SK-N-SH treated with all-trans-retinoic acid at 6 μM for 48 hours (cell line): Measurements from ENCODE around the gene OGN.

Source experiments
- ATAC-seq: fragments of 200-7000 bp; cut with Tn5 transposase; 3 replicates; pipeline ENCODE4 v1.9.1; 2020; ENCODE audit warnings: mild to moderate bottlenecking, moderate library complexity
- CSDC2 ChIP-seq: fragments of 250-450 bp; sonication (Bioruptor Pico); IDR thresholded peaks from 2 replicates; pipeline ENCODE4 v1.5.0; 2020; ENCODE audit warnings: mild to moderate bottlenecking, moderate library complexity
- CSRNP3 ChIP-seq: fragments of 250-450 bp; sonication (Bioruptor Pico); IDR thresholded peaks from 2 replicates; pipeline ENCODE4 v1.5.1; 2021; ENCODE audit warnings: mild to moderate bottlenecking, moderate library complexity
- ESRRG ChIP-seq: fragments of 250-450 bp; sonication (Bioruptor Pico); IDR thresholded peaks from 2 replicates; pipeline ENCODE4 v1.6.1; 2021; ENCODE audit warnings: mild to moderate bottlenecking
- GLIS3 ChIP-seq: fragments of 250-450 bp; sonication (Bioruptor Pico); IDR thresholded peaks from 2 replicates; pipeline ENCODE4 v1.5.0; 2020; ENCODE audit warnings: mild to moderate bottlenecking, moderate library complexity
- ISL1 ChIP-seq: fragments of 250-450 bp; sonication (Bioruptor Pico); IDR thresholded peaks from 2 replicates; pipeline ENCODE4 v2.1.2; 2022; ENCODE audit warnings: mild to moderate bottlenecking, moderate library complexity
- OSR1 ChIP-seq: fragments of 250-450 bp; sonication (Bioruptor Pico); IDR thresholded peaks from 2 replicates; pipeline ENCODE4 v1.8.0; 2022; ENCODE audit warnings: moderate library complexity, mild to moderate bottlenecking, inconsistent platforms
- PATZ1 ChIP-seq: fragments of 250-450 bp; sonication (Bioruptor Pico); IDR thresholded peaks from 2 replicates; pipeline ENCODE4 v1.8.0; 2020; ENCODE audit warnings: mild to moderate bottlenecking, moderate library complexity, borderline replicate concordance
- PPARA ChIP-seq: fragments of 250-450 bp; sonication (Bioruptor Pico); IDR thresholded peaks from 2 replicates; pipeline ENCODE4 v1.5.0; 2020; ENCODE audit warnings: mild to moderate bottlenecking, borderline replicate concordance
- TCF4 ChIP-seq: fragments of 250-450 bp; sonication (Bioruptor Pico); IDR thresholded peaks from 2 replicates; pipeline ENCODE4 v1.8.0; 2021; ENCODE audit warnings: mild to moderate bottlenecking, moderate library complexity, borderline replicate concordance
- TOX ChIP-seq: fragments of 250-450 bp; sonication (Bioruptor Pico); IDR thresholded peaks from 2 replicates; pipeline ENCODE4 v1.8.0; 2021; ENCODE audit warnings: mild to moderate bottlenecking, moderate library complexity, borderline replicate concordance
- TSHZ2 ChIP-seq: fragments of 250-450 bp; sonication (Bioruptor Pico); IDR thresholded peaks from 2 replicates; pipeline ENCODE4 v1.5.0; 2020; ENCODE audit warnings: mild to moderate bottlenecking, moderate library complexity
- ZC3H10 ChIP-seq: fragments of 250-450 bp; sonication (Bioruptor Pico); IDR thresholded peaks from 2 replicates; pipeline ENCODE4 v1.5.1; 2021; ENCODE audit warnings: mild to moderate bottlenecking, moderate library complexity
- ZFP3 ChIP-seq: fragments of 250-450 bp; sonication (Bioruptor Pico); IDR thresholded peaks from 2 replicates; pipeline ENCODE4 v1.5.0; 2020; ENCODE audit warnings: mild to moderate bottlenecking, moderate library complexity
- ZFP30 ChIP-seq: fragments of 450-650 bp; formaldehyde crosslinking; IDR thresholded peaks from 2 replicates; pipeline ENCODE4 v1.5.0; 2022; ENCODE audit warnings: mild to moderate bottlenecking, moderate library complexity
- ZNF565 ChIP-seq: fragments of 450-650 bp; formaldehyde crosslinking; conservative IDR thresholded peaks from 2 replicates; pipeline ENCODE4 v1.5.0; 2020; ENCODE audit warnings: low read depth, mild to moderate bottlenecking, moderate library complexity
- ZNF70 ChIP-seq: fragments of 450-650 bp; formaldehyde crosslinking; IDR thresholded peaks from 2 replicates; pipeline ENCODE4 v1.5.0; 2020; ENCODE audit warnings: mild to moderate bottlenecking, moderate library complexity
- ZNF8 ChIP-seq: fragments of 450-650 bp; formaldehyde crosslinking; IDR thresholded peaks from 2 replicates; pipeline ENCODE4 v1.5.0; 2020; ENCODE audit warnings: mild to moderate bottlenecking, moderate library complexity

Gene OGN

GRCh38 chr9:92373167-92373566 is 31.2 kb downstream of the OGN start (continued):
- TF ChIP-seq CSRNP3 (CRISPR knock-in tag), result no peak

- TF ChIP-seq PPARA (CRISPR knock-in tag) (no peak), CSRNP3 (CRISPR knock-in tag) (no peak), ZNF8 (no peak), PATZ1 (CRISPR knock-in tag) (no peak), ESRRG (CRISPR knock-in tag) (no peak), TSHZ2 (no peak), CSDC2 (CRISPR knock-in tag) (no peak), ZNF70 (CRISPR knock-in tag) (no peak)
- no peak for ATAC-seq
These were observed 35.3 kb downstream of the OGN start for GRCh38 chr9:92369075-92369474.

- peak; percentile 58 for ATAC-seq
- TF ChIP-seq CSRNP3 (CRISPR knock-in tag) (no peak), ZNF70 (CRISPR knock-in tag) (no peak), TOX (CRISPR knock-in tag) (no peak)
These were observed 44.3 kb downstream of the OGN start for GRCh38 chr9:92360083-92360482.

- peak; percentile 96 for ATAC-seq
- TF ChIP-seq ZFP30 (CRISPR knock-in tag) (no peak), ZC3H10 (CRISPR knock-in tag) (no peak), ISL1 (CRISPR knock-in tag) (peak; percentile 63), ZNF565 (CRISPR knock-in tag) (no peak), TOX (CRISPR knock-in tag) (no peak), OSR1 (no peak), ZFP3 (CRISPR knock-in tag) (0 out of 2 replicates have a peak, but pooled peaks have one; percentile 46), TCF4 (CRISPR knock-in tag) (peak; percentile 72), PATZ1 (CRISPR knock-in tag) (no peak), PPARA (CRISPR knock-in tag) (no peak), TSHZ2 (no peak), GLIS3 (no peak)
These were observed 44.9 kb downstream of the OGN start for GRCh38 chr9:92359394-92359995.
